ENCODE measurements around the gene DPYSL4. TPM values are rescaled to one million over a fixed set of nuclear protein-coding genes. Genes with fewer than 3 reads are reported as not detected.

The DPYSL4 gene
- total and polyA plus RNA-seq, 2 of the 4 experiments (the other 2 are of a cell fraction), result 8.1 to 30.5 TPM

- ATAC-seq (ENCODE audit: low read depth), result no peak
These were observed 16.0 kb upstream of the DPYSL4 start for GRCh38 chr10:132170561-132171361.

More at GRCh38 chr10:132170561-132171361, 16.0 kb upstream of the DPYSL4 start:
- Histone ChIP-seq H3K18ac (ENCODE audit: low read depth, low read length) (no peak overlapping the region), H3K4me3 (ENCODE audit: insufficient read depth, low read depth, low read length) (no peak overlapping the region), H3K23ac (ENCODE audit: low read depth, low read length) (no peak overlapping the region), H3K79me1 (ENCODE audit: low read depth in 1 of 2, low read length in 2 of 2) (no peaks in the 10 kb centered on the region), H2BK15ac (ENCODE audit: low read depth, low read length) (no peak overlapping the region), H2AK5ac (ENCODE audit: low read depth, low read length) (no peak overlapping the region), H4K91ac (ENCODE audit: insufficient read depth, low read depth, low read length) (no peak overlapping the region), H3K56ac (ENCODE audit: extremely low read depth, insufficient read depth, low read length) (no peak overlapping the region), H4K5ac (ENCODE audit: low read depth, low read length) (no peak overlapping the region), H2AFZ (replicated peaks; ENCODE audit: low read length, poor library complexity) (no peak overlapping the region), H3K27me3 (ENCODE audit: control insufficient read depth, insufficient read depth, low read length) (peaks cover 17% of the 10 kb centered on the region), H3K9me1 (ENCODE audit: insufficient read depth, low read length) (no peaks in the 10 kb centered on the region), H4K20me1 (ENCODE audit: insufficient read depth, low read length) (no peaks in the 10 kb centered on the region), H3K9ac (ENCODE audit: low read depth, low read length) (no peak overlapping the region), H3K36me3 (ENCODE audit: control insufficient read depth, insufficient read depth, low read length) (no peaks in the 10 kb centered on the region), H3K4me2 (ENCODE audit: low read depth, low read length) (no peak overlapping the region), H3K4me1 (ENCODE audit: control insufficient read depth, insufficient read depth, low read length) (no peaks in the 10 kb centered on the region), H3K9me3 (ENCODE audit: control insufficient read depth, insufficient read depth, low read length) (no peaks in the 10 kb centered on the region; the same call in 1 of the 2 replicates), H2BK5ac (ENCODE audit: low read depth, low read length, poor library complexity, severe bottlenecking) (no peak overlapping the region), H4K8ac (ENCODE audit: low read depth in 2 of 2, low read length in 2 of 2) (no peak overlapping the region), H3K4ac (ENCODE audit: low read depth, low read length) (no peak overlapping the region), H3K27ac (ENCODE audit: insufficient read depth, low read length) (no peak overlapping the region), H3K14ac (replicated peaks; ENCODE audit: low read depth, low read length) (no peak overlapping the region), H2BK20ac (ENCODE audit: low read depth, low read length) (no peak overlapping the region), H2AK9ac (replicated peaks; ENCODE audit: low read depth, low read length, poor library complexity) (peak overlapping the region; percentile 24), H2BK120ac (ENCODE audit: low read depth, low read length) (no peak overlapping the region)
- DNase-seq, result no peak
- dilution Hi-C loops (cut with HindIII; ENCODE audit: low sequenced_read_pairs, unreplicated experiment), result no loop called here
- ChIA-PET CTCF (no interaction called here), POLR2A (ENCODE audit: unreplicated experiment) (no interaction called here)
- in situ Hi-C loops (cut with MboI; ENCODE audit: low sequenced_read_pairs), result no loop called here
- BruUV-seq (replicated peaks), result no TSS peak
- WGBS, 2 experiments (ENCODE audit: extremely low coverage in 2 of 2, insufficient read length in 1 of 2), result 66% methylated on average over 12 of the region's 36 CpGs; no CpG with 5 or more reads in 1 of the 2 experiments
- intact Hi-C loops (cut with micrococcal nuclease), result no loop called here
- TF ChIP-seq MAFK (IDR thresholded peaks at IDR 0.05; ENCODE audit: low read depth, low read length) (no peak), RCOR1 (IDR thresholded peaks at IDR 0.05; ENCODE audit: insufficient replicate concordance, low read length) (no peak), USF2 (IDR thresholded peaks at IDR 0.05; ENCODE audit: low read depth, low read length) (no peak), SMC3 (IDR thresholded peaks at IDR 0.05; ENCODE audit: low read depth, low read length) (no peak), FOS (IDR thresholded peaks at IDR 0.05; ENCODE audit: low read depth, low read length) (no peak), MXI1 (IDR thresholded peaks at IDR 0.05; ENCODE audit: borderline replicate concordance, low read depth, low read length) (no peak), RAD21 (IDR thresholded peaks at IDR 0.05; ENCODE audit: low read length) (no peak), NFE2L2 (IDR thresholded peaks at IDR 0.05; ENCODE audit: low read depth, low read length) (no peak), CEBPB (IDR thresholded peaks at IDR 0.05; ENCODE audit: low read depth, low read length) (no peak), RFX5 (IDR thresholded peaks at IDR 0.05; ENCODE audit: low read depth, low read length) (no peak), BHLHE40 (IDR thresholded peaks at IDR 0.05; ENCODE audit: low read depth, low read length) (no peak), POLR2A (IDR thresholded peaks at IDR 0.05; ENCODE audit: low read depth, low read length) (no peak), CHD1 (IDR thresholded peaks at IDR 0.05; ENCODE audit: low read depth, low read length) (no peak), MAZ (IDR thresholded peaks at IDR 0.05; ENCODE audit: borderline replicate concordance, low read depth, low read length) (no peak)
- TF ChIP-seq, protein P1, sequence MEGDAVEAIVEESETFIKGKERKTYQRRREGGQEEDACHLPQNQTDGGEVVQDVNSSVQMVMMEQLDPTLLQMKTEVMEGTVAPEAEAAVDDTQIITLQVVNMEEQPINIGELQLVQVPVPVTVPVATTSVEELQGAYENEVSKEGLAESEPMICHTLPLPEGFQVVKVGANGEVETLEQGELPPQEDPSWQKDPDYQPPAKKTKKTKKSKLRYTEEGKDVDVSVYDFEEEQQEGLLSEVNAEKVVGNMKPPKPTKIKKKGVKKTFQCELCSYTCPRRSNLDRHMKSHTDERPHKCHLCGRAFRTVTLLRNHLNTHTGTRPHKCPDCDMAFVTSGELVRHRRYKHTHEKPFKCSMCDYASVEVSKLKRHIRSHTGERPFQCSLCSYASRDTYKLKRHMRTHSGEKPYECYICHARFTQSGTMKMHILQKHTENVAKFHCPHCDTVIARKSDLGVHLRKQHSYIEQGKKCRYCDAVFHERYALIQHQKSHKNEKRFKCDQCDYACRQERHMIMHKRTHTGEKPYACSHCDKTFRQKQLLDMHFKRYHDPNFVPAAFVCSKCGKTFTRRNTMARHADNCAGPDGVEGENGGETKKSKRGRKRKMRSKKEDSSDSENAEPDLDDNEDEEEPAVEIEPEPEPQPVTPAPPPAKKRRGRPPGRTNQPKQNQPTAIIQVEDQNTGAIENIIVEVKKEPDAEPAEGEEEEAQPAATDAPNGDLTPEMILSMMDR (conservative IDR thresholded peaks at IDR 0.05; ENCODE audit: low read depth, low read length), result no peak
- TF ChIP-seq, protein P2, sequence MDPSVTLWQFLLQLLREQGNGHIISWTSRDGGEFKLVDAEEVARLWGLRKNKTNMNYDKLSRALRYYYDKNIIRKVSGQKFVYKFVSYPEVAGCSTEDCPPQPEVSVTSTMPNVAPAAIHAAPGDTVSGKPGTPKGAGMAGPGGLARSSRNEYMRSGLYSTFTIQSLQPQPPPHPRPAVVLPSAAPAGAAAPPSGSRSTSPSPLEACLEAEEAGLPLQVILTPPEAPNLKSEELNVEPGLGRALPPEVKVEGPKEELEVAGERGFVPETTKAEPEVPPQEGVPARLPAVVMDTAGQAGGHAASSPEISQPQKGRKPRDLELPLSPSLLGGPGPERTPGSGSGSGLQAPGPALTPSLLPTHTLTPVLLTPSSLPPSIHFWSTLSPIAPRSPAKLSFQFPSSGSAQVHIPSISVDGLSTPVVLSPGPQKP (IDR thresholded peaks at IDR 0.05; ENCODE audit: borderline replicate concordance, low read depth, low read length), result no peak

Data from IMR-90 (cell line).